IMR-90 (cell line): Measurements from ENCODE around the gene EML4. TPM values are rescaled to one million over a fixed set of nuclear protein-coding genes. Genes with fewer than 3 reads are reported as not detected.

Experiments
- ATAC-seq: fragments of 200-7000 bp; cut with Tn5 transposase; 2 replicates; pipeline ENCODE4 v1.9.1; 2020; ENCODE audit warnings: low read depth, mild to moderate bottlenecking, moderate library complexity
- BruUV-seq: library from RNA; stranded (reverse); fragments of 400-500 nt; replicated peaks from 2 replicates; lab custom pipeline; 2021; lab: Mats Ljungman, UMichigan
- CTCF ChIA-PET: fragments of 300-600 bp; formaldehyde crosslinking; extraction: SDS; loops from one replicate; lab custom pipeline; 2021; ENCODE audit warnings: antibody characterized with exemption; lab: Yijun Ruan, JAX
- POLR2A ChIA-PET: fragments of 300-600 bp; sonication (Branson Sonifier 250); formaldehyde crosslinking; loops from one replicate; lab custom pipeline; 2022; ENCODE audit warnings: antibody characterized with exemption; ENCODE audit not compliant: unreplicated experiment; lab: Charles Lee
- DNase-seq: peaks from one replicate; pipeline ENCODE4 v3.0.0; 2013
- H2AFZ ChIP-seq: replicated peaks from 2 replicates; pipeline ENCODE3; 2013; ENCODE audit warnings: low read length, mild to moderate bottlenecking; ENCODE audit not compliant: poor library complexity
- H2AK5ac ChIP-seq: 2 replicates; pipeline ENCODE4 v1.6.1; 2013; ENCODE audit warnings: low read depth, low read length, inconsistent platforms
- H2AK9ac ChIP-seq: replicated peaks from 2 replicates; pipeline ENCODE3; 2013; ENCODE audit warnings: mild to moderate bottlenecking, low read depth, low read length, moderate library complexity; ENCODE audit not compliant: poor library complexity
- H2BK120ac ChIP-seq: 2 replicates; pipeline ENCODE4 v1.6.1; 2013; ENCODE audit warnings: low read depth, low read length, inconsistent platforms
- H2BK15ac ChIP-seq: 3 replicates; pipeline ENCODE4 v1.6.1; 2013; ENCODE audit warnings: low read depth, low read length, inconsistent platforms
- H2BK20ac ChIP-seq: 2 replicates; pipeline ENCODE4 v1.6.1; 2013; ENCODE audit warnings: low read depth, mild to moderate bottlenecking, inconsistent platforms, low read length, moderate library complexity
- H2BK5ac ChIP-seq: 2 replicates; pipeline ENCODE4 v1.6.1; 2013; ENCODE audit warnings: mild to moderate bottlenecking, low read depth, low read length, inconsistent platforms; ENCODE audit not compliant: poor library complexity, severe bottlenecking
- H3K14ac ChIP-seq: replicated peaks from 2 replicates; pipeline ENCODE4 v1.6.1; 2013; ENCODE audit warnings: low read depth, low read length, inconsistent platforms
- H3K18ac ChIP-seq: 2 replicates; pipeline ENCODE4 v1.6.1; 2013; ENCODE audit warnings: low read depth, low read length, control low read depth
- H3K23ac ChIP-seq: 2 replicates; pipeline ENCODE4 v1.6.1; 2013; ENCODE audit warnings: low read depth, low read length, inconsistent platforms
- H3K27ac ChIP-seq: 2 replicates; pipeline ENCODE4 v1.5.1; 2013; ENCODE audit warnings: mild to moderate bottlenecking, control low read depth, low read length; ENCODE audit not compliant: insufficient read depth
- H3K27me3 ChIP-seq: 2 replicates; pipeline ENCODE4 v1.6.1; 2013; ENCODE audit warnings: low read length; ENCODE audit not compliant: control insufficient read depth, insufficient read depth
- H3K36me3 ChIP-seq: 2 replicates; pipeline ENCODE4 v1.6.1; 2013; ENCODE audit warnings: low read length, mixed read lengths; ENCODE audit not compliant: control insufficient read depth, insufficient read depth
- H3K4ac ChIP-seq: 2 replicates; pipeline ENCODE4 v1.6.1; 2013; ENCODE audit warnings: low read depth, low read length, inconsistent platforms
- H3K4me1 ChIP-seq: 2 replicates; pipeline ENCODE4 v1.6.1; 2013; ENCODE audit warnings: low read length, mixed read lengths; ENCODE audit not compliant: control insufficient read depth, insufficient read depth
- H3K4me2 ChIP-seq: 2 replicates; pipeline ENCODE4 v1.6.1; 2013; ENCODE audit warnings: low read depth, mild to moderate bottlenecking, control low read depth, low read length, moderate library complexity
- H3K4me3 ChIP-seq: 2 replicates; pipeline ENCODE4 v1.5.1; 2013; ENCODE audit warnings: low read depth, mild to moderate bottlenecking, control low read depth, low read length, moderate library complexity; ENCODE audit not compliant: insufficient read depth
- H3K56ac ChIP-seq: 2 replicates; pipeline ENCODE4 v1.6.1; 2013; ENCODE audit warnings: low read length, inconsistent platforms; ENCODE audit not compliant: insufficient read depth; ENCODE audit errors: extremely low read depth
- H3K79me1 ChIP-seq, 2 experiments: 2 replicates each; pipeline ENCODE4 v1.6.1; 2013; ENCODE audit warnings: low read length in 2 of 2, inconsistent platforms in 1 of 2, low read depth in 1 of 2
- H3K9ac ChIP-seq: 2 replicates; pipeline ENCODE4 v1.6.1; 2013; ENCODE audit warnings: low read depth, low read length, control low read depth
- H3K9me1 ChIP-seq: 2 replicates; pipeline ENCODE4 v1.6.1; 2013; ENCODE audit warnings: low read length, inconsistent platforms; ENCODE audit not compliant: insufficient read depth
- H3K9me3 ChIP-seq: 2 replicates; pipeline ENCODE4 v1.6.1; 2013; ENCODE audit warnings: low read length; ENCODE audit not compliant: control insufficient read depth, insufficient read depth
- H4K20me1 ChIP-seq: 2 replicates; pipeline ENCODE4 v1.6.1; 2013; ENCODE audit warnings: low read length, inconsistent platforms; ENCODE audit not compliant: insufficient read depth
- H4K5ac ChIP-seq: 2 replicates; pipeline ENCODE4 v1.6.1; 2013; ENCODE audit warnings: mild to moderate bottlenecking, low read depth, low read length, control low read depth
- H4K8ac ChIP-seq, 2 experiments: 2 replicates each; pipeline ENCODE4 v1.6.1; 2013; ENCODE audit warnings: low read depth in 2 of 2, low read length in 2 of 2, control low read depth in 1 of 2, inconsistent platforms in 1 of 2
- H4K91ac ChIP-seq: 2 replicates; pipeline ENCODE4 v1.6.1; 2013; ENCODE audit warnings: low read depth, low read length, inconsistent platforms; ENCODE audit not compliant: insufficient read depth
- BHLHE40 ChIP-seq: fragments of 150-350 bp; IDR thresholded peaks from 2 replicates; pipeline ENCODE4 v1.6.1; 2016; ENCODE audit warnings: mild to moderate bottlenecking, low read depth, low read length
- CEBPB ChIP-seq: IDR thresholded peaks from 2 replicates; pipeline ENCODE4 v1.6.1; 2012; ENCODE audit warnings: low read depth, low read length, improper control_type of control experiment
- CHD1 ChIP-seq: IDR thresholded peaks from 2 replicates; pipeline ENCODE4 v1.6.1; 2012; ENCODE audit warnings: low read depth, low read length, improper control_type of control experiment
- ELK1 ChIP-seq: fragments of 150-350 bp; IDR thresholded peaks from 2 replicates; pipeline ENCODE4 v1.6.1; 2016; ENCODE audit warnings: low read depth, mild to moderate bottlenecking, low read length, moderate library complexity, borderline replicate concordance
- FOS ChIP-seq: fragments of 150-350 bp; IDR thresholded peaks from 2 replicates; pipeline ENCODE4 v1.6.1; 2016; ENCODE audit warnings: low read depth, low read length
- MAFK ChIP-seq: IDR thresholded peaks from 2 replicates; pipeline ENCODE4 v1.6.1; 2012; ENCODE audit warnings: low read depth, low read length, improper control_type of control experiment
- MAZ ChIP-seq: IDR thresholded peaks from 2 replicates; pipeline ENCODE4 v1.6.1; 2012; ENCODE audit warnings: low read depth, mild to moderate bottlenecking, low read length, improper control_type of control experiment, moderate library complexity, borderline replicate concordance
- MXI1 ChIP-seq: IDR thresholded peaks from 2 replicates; pipeline ENCODE4 v1.6.1; 2012; ENCODE audit warnings: low read depth, mild to moderate bottlenecking, low read length, moderate library complexity, borderline replicate concordance
- POLR2A ChIP-seq: IDR thresholded peaks from 2 replicates; pipeline ENCODE4 v1.6.1; 2012; ENCODE audit warnings: mild to moderate bottlenecking, low read depth, low read length
- RAD21 ChIP-seq: IDR thresholded peaks from 2 replicates; pipeline ENCODE4 v1.6.1; 2012; ENCODE audit warnings: low read length, improper control_type of control experiment
- RCOR1 ChIP-seq: IDR thresholded peaks from 2 replicates; pipeline ENCODE4 v1.6.1; 2012; ENCODE audit warnings: mild to moderate bottlenecking, low read length, improper control_type of control experiment; ENCODE audit not compliant: insufficient replicate concordance
- RFX5 ChIP-seq: IDR thresholded peaks from 2 replicates; pipeline ENCODE4 v1.8.0; 2012; ENCODE audit warnings: low read depth, mild to moderate bottlenecking, low read length, moderate library complexity
- SMC3 ChIP-seq: fragments of 150-350 bp; IDR thresholded peaks from 2 replicates; pipeline ENCODE4 v1.6.1; 2016; ENCODE audit warnings: low read depth, mild to moderate bottlenecking, antibody characterized with exemption, low read length, moderate library complexity
- WGBS, 2 experiments: methylation state at CpG; one replicate each; pipeline versions ENCODE4 v1.1.5 to v1.1.7; 2013; ENCODE audit warnings: missing lambda C conversion rate in 2 of 2; ENCODE audit not compliant: insufficient read length in 1 of 2; ENCODE audit errors: extremely low coverage in 2 of 2; 5-methylcytosine and 5-hydroxymethylcytosine counted together
- dilution Hi-C: fragments of 300-500 bp; cut with HindIII; formaldehyde crosslinking; loops from one replicate; pipeline ENCODE4 v1.14.3; 2018; ENCODE audit warnings: low sequenced_read_pairs; ENCODE audit not compliant: unreplicated experiment
- in situ Hi-C: fragments of 300-500 bp; cut with MboI; formaldehyde crosslinking; loops from 3 replicates; pipeline ENCODE4 v1.14.3; 2019; ENCODE audit warnings: low sequenced_read_pairs, inconsistent platforms, mixed read lengths
- intact Hi-C: fragments of 100-400 bp; cut with micrococcal nuclease; formaldehyde crosslinking; loops from 2 replicates; pipeline ENCODE4 v1.10.0; 2022
- polyA plus RNA-seq, 3 experiments: library from polyadenylated mRNA; depleted of rRNA; stranded (reverse); fragments of >200 nt; gene quantifications; 2 replicates each; pipeline ENCODE4 v1.2.3, GENCODE V29; 2012; ENCODE audit warnings: low replicate concordance in 1 of 3
- total RNA-seq: library from RNA; depleted of rRNA; stranded (reverse); fragments of >200 nt; gene quantifications from 2 replicates; pipeline ENCODE4 v1.2.3, GENCODE V29; 2012
- TF ChIP-seq, protein P1 (sequence below): fragments of 150-350 bp; IDR thresholded peaks from 2 replicates; pipeline ENCODE4 v1.6.1; 2017; ENCODE audit warnings: mild to moderate bottlenecking, antibody characterized with exemption, low read length, low read depth

Gene EML4
- total and polyA plus RNA-seq, 2 of the 4 experiments (the other 2 are of a cell fraction) = 29.7 to 73.7 TPM

- Histone ChIP-seq H3K4ac (peak overlapping the region; percentile 30), H3K56ac (no peak overlapping the region), H3K27me3 (no peaks in the 10 kb centered on the region), H3K9ac (no peak overlapping the region), H3K4me2 (no peak overlapping the region), H2BK20ac (peak overlapping the region; percentile 63), H3K36me3 (no peaks in the 10 kb centered on the region), H4K20me1 (no peaks in the 10 kb centered on the region), H3K18ac (peak overlapping the region; percentile 20; the same call in 1 of the 2 replicates), H3K23ac (peak overlapping the region; percentile 3), H3K9me1 (peaks cover 8% of the 10 kb centered on the region), H3K27ac (no peak overlapping the region), H4K8ac (peak overlapping the region in 1 of 2 experiments; percentile 30; a peak in 1 of 4 replicates), H2AFZ (peak overlapping the region; percentile 69), H3K14ac (peak overlapping the region; percentile 40; the same call in 1 of the 2 replicates), H3K79me1 (no peaks in the 10 kb centered on the region), H3K4me3 (no peak overlapping the region), H3K9me3 (no peaks in the 10 kb centered on the region), H4K5ac (no peak overlapping the region), H2BK5ac (no peak overlapping the region), H2AK9ac (peak overlapping the region; percentile 44), H4K91ac (0 out of 2 replicates have a peak overlapping the region, but pooled peaks have one; percentile 49), H2BK120ac (peak overlapping the region; percentile 52), H2BK15ac (peak overlapping the region; percentile 68; the same call in 2 of the 3 replicates), H3K4me1 (peaks cover 28% of the 10 kb centered on the region), H2AK5ac (peak overlapping the region; percentile 58; the same call in 1 of the 2 replicates)
- intact Hi-C loops = no loop called here
- POLR2A ChIA-PET = no interaction called here
- in situ Hi-C loops = no loop called here
- WGBS, 2 experiments = 90% methylated on average over 3 of the region's 5 CpGs; no CpG with 5 or more reads in 1 of the 2 experiments
- DNase-seq (no peak), ATAC-seq (no peak)
- BruUV-seq = no TSS peak
- dilution Hi-C loops = no loop called here
- CTCF ChIA-PET = no interaction called here
- TF ChIP-seq BHLHE40 (no peak), RFX5 (no peak), CEBPB (no peak), POLR2A (no peak), RCOR1 (no peak), MAFK (no peak), ELK1 (no peak), SMC3 (no peak), FOS (no peak), MXI1 (no peak), CHD1 (no peak), MAZ (no peak), RAD21 (no peak)
- TF ChIP-seq, protein P1, sequence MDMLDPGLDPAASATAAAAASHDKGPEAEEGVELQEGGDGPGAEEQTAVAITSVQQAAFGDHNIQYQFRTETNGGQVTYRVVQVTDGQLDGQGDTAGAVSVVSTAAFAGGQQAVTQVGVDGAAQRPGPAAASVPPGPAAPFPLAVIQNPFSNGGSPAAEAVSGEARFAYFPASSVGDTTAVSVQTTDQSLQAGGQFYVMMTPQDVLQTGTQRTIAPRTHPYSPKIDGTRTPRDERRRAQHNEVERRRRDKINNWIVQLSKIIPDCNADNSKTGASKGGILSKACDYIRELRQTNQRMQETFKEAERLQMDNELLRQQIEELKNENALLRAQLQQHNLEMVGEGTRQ = no peak
Measured at GRCh38 chr2:42127425-42128424, 41.4 kb upstream of the EML4 start.
